KOPT-K1 (cell line): ENCODE results near the gene TTC22.
"Not testable (repeated sequence)": the region's sequence is repeated elsewhere in the genome, so short reads cannot be mapped to it uniquely, and the experiment has no call there.

Experiments
- H3K27ac ChIP-seq: fragments of 200-600 bp; sonication (generic); 2 replicates; pipeline ENCODE4 v1.5.1; 2016; ENCODE audit warnings: antibody characterized with exemption, mild to moderate bottlenecking, low read depth, low read length; ENCODE audit not compliant: poor library complexity, severe bottlenecking
- H3K36me3 ChIP-seq: fragments of 200-600 bp; sonication (generic); 2 replicates; pipeline ENCODE4 v1.5.1; 2017; ENCODE audit warnings: antibody characterized with exemption, mild to moderate bottlenecking, low read length, moderate library complexity; ENCODE audit not compliant: insufficient read depth
- H3K9me3 ChIP-seq: fragments of 200-600 bp; sonication (generic); 2 replicates; pipeline ENCODE4 v1.5.1; 2017; ENCODE audit warnings: antibody characterized with exemption, low read length, mild to moderate bottlenecking; ENCODE audit not compliant: insufficient read depth, poor library complexity, severe bottlenecking

The TTC22 gene

GRCh38 chr1:54788459-54788858 lies 12.7 kb downstream of the TTC22 start:
- Histone ChIP-seq H3K27ac (no peak overlapping the region), H3K9me3 (peaks cover 5% of the 10 kb centered on the region), H3K36me3 (no peaks in the 10 kb centered on the region)

- H3K36me3 ChIP-seq, result no peaks in the 10 kb centered on the region
- no peak overlapping the region for H3K27ac ChIP-seq
- peaks cover 5% of the 10 kb centered on the region for H3K9me3 ChIP-seq
Measured at GRCh38 chr1:54787604-54788003, 13.5 kb downstream of the TTC22 start.

- H3K27ac ChIP-seq, result no peak overlapping the region
- no peaks in the 10 kb centered on the region for H3K36me3 ChIP-seq
- H3K9me3 ChIP-seq, result peaks cover under 1% of the 10 kb centered on the region
Measured at GRCh38 chr1:54786778-54787177, 14.3 kb downstream of the TTC22 start.

GRCh38 chr1:54784066-54784465 lies 17.1 kb downstream of the TTC22 start:
- H3K27ac ChIP-seq, result no peak overlapping the region
- H3K36me3 ChIP-seq, result no peaks in the 10 kb centered on the region
- no peaks in the 10 kb centered on the region for H3K9me3 ChIP-seq

GRCh38 chr1:54782588-54782987 lies 18.5 kb downstream of the TTC22 start:
- no peak overlapping the region for H3K27ac ChIP-seq
- H3K36me3 ChIP-seq, result no peaks in the 10 kb centered on the region
- H3K9me3 ChIP-seq, result no peaks in the 10 kb centered on the region

- Histone ChIP-seq H3K36me3 (no peaks in the 10 kb centered on the region), H3K27ac (no peak overlapping the region), H3K9me3 (no peaks in the 10 kb centered on the region)
Measured at GRCh38 chr1:54782156-54782555, 19.0 kb downstream of the TTC22 start.

GRCh38 chr1:54781023-54781723 lies 19.9 kb downstream of the TTC22 start:
- Histone ChIP-seq H3K36me3 (no peaks in the 10 kb centered on the region), H3K27ac (no peak overlapping the region), H3K9me3 (no peaks in the 10 kb centered on the region)

GRCh38 chr1:54777431-54777830 lies 23.7 kb downstream of the TTC22 start:
- Histone ChIP-seq H3K9me3 (no peaks in the 10 kb centered on the region), H3K27ac (no peak overlapping the region), H3K36me3 (no peaks in the 10 kb centered on the region)

- no peaks in the 10 kb centered on the region for H3K9me3 ChIP-seq
- H3K27ac ChIP-seq, result no peak overlapping the region
- H3K36me3 ChIP-seq, result no peaks in the 10 kb centered on the region
Measured at GRCh38 chr1:54777011-54777410, 24.1 kb downstream of the TTC22 start.

GRCh38 chr1:54775828-54776721 lies 25.0 kb downstream of the TTC22 start:
- H3K27ac ChIP-seq, result not testable (repeated sequence)

GRCh38 chr1:54774820-54775498 lies 26.2 kb downstream of the TTC22 start:
- no peaks in the 10 kb centered on the region for H3K9me3 ChIP-seq
- H3K27ac ChIP-seq, result no peak overlapping the region
- H3K36me3 ChIP-seq, result no peaks in the 10 kb centered on the region

More at GRCh38 chr1:54775828-54776721, 25.0 kb downstream of the TTC22 start:
- H3K9me3 ChIP-seq, H3K36me3 ChIP-seq: not testable (repeated sequence)

GRCh38 chr1:54772951-54773350 lies 28.2 kb downstream of the TTC22 start:
- Histone ChIP-seq H3K27ac (no peak overlapping the region), H3K36me3 (no peaks in the 10 kb centered on the region), H3K9me3 (no peaks in the 10 kb centered on the region)

GRCh38 chr1:54768093-54768492 lies 33.0 kb downstream of the TTC22 start:
- Histone ChIP-seq H3K9me3 (no peaks in the 10 kb centered on the region), H3K36me3 (no peaks in the 10 kb centered on the region), H3K27ac (no peak overlapping the region)

- Histone ChIP-seq H3K9me3 (no peaks in the 10 kb centered on the region), H3K36me3 (no peaks in the 10 kb centered on the region), H3K27ac (no peak overlapping the region)
Measured at GRCh38 chr1:54767526-54767925, 33.6 kb downstream of the TTC22 start.

GRCh38 chr1:54766726-54767125 lies 34.4 kb downstream of the TTC22 start:
- Histone ChIP-seq H3K27ac (no peak overlapping the region), H3K9me3 (no peaks in the 10 kb centered on the region), H3K36me3 (no peaks in the 10 kb centered on the region)
